GM12892 (cell line): ENCODE measurements around the gene BCAR1.

ENCODE experiments used
- POLR2A ChIP-seq: IDR thresholded peaks from 2 replicates; pipeline ENCODE4 v1.6.1; 2011; ENCODE audit warnings: low read depth, low read length, control low read depth
- POLR2AphosphoS5 ChIP-seq: IDR thresholded peaks from 2 replicates; pipeline ENCODE4 v1.6.1; 2011; ENCODE audit warnings: low read depth, low read length, control low read depth
- TAF1 ChIP-seq: IDR thresholded peaks from 2 replicates; pipeline ENCODE4 v1.6.1; 2011; ENCODE audit warnings: low read depth, mild to moderate bottlenecking, control low read depth, low read length, borderline replicate concordance

- TF ChIP-seq POLR2A (no peak), TAF1 (no peak), POLR2AphosphoS5 (no peak)
Observed at GRCh38 chr16:75282466-75283281, 31.2 kb upstream of the BCAR1 start.
